Kidney (tissue), 14 donors: ENCODE data around the gene RBM17. TPM values are rescaled to one million over a fixed set of nuclear protein-coding genes. Genes with fewer than 3 reads are reported as not detected.
"Not testable (repeated sequence)": the region's sequence is repeated elsewhere in the genome, so short reads cannot be mapped to it uniquely, and the experiment has no call there.

Experiments
- DNase-seq, 5 donors: peaks; one replicate each; pipeline ENCODE4 v3.0.0-alpha.2; 2013 to 2020
- FAIRE-seq: peaks from 2 replicates; lab custom pipeline; 2012; peaks lifted over from hg19 to GRCh38; lab: Jason Lieb, UNC
- H3K27ac ChIP-seq, 2 donors: one replicate each; pipeline ENCODE4 v1.7.0; 2013; ENCODE audit warnings: low read depth in 2 of 2, low read length in 2 of 2, inconsistent platforms in 1 of 2
- H3K27me3 ChIP-seq: one replicate; pipeline ENCODE4 v1.7.1; 2013; ENCODE audit warnings: low read length, inconsistent platforms; ENCODE audit not compliant: control insufficient read depth, insufficient read depth
- H3K36me3 ChIP-seq, 3 donors: one replicate each; pipeline versions ENCODE4 v1.7.0 to v1.7.1; 2013; ENCODE audit warnings: low read length in 3 of 3, control low read depth in 1 of 3, inconsistent platforms in 1 of 3; ENCODE audit not compliant: insufficient read depth in 3 of 3, control insufficient read depth in 2 of 3
- H3K4me1 ChIP-seq, 3 donors: one replicate each; pipeline versions ENCODE4 v1.7.0 to v1.7.1; 2013; ENCODE audit warnings: low read length in 3 of 3, inconsistent platforms in 1 of 3, low read depth in 1 of 3; ENCODE audit not compliant: control insufficient read depth in 2 of 3, insufficient read depth in 2 of 3
- H3K4me3 ChIP-seq, 3 donors: one replicate each; pipeline versions ENCODE4 v1.7.0 to v1.8.1; 2013; ENCODE audit warnings: low read length in 3 of 3, control low read depth in 1 of 3, inconsistent platforms in 1 of 3
- H3K9ac ChIP-seq, 3 donors: one replicate each; pipeline versions ENCODE4 v1.7.0 to v1.7.1; 2013; ENCODE audit warnings: low read length in 3 of 3, control low read depth in 1 of 3, inconsistent platforms in 1 of 3
- H3K9me3 ChIP-seq, 3 donors: one replicate each; pipeline versions ENCODE4 v1.7.0 to v1.7.1; 2013; ENCODE audit warnings: low read length in 3 of 3, control low read depth in 1 of 3, inconsistent platforms in 1 of 3; ENCODE audit not compliant: control insufficient read depth in 2 of 3, insufficient read depth in 1 of 3
- CTCF ChIP-seq: IDR thresholded peaks from 3 replicates; pipeline ENCODE4 v1.5.1; 2012; ENCODE audit warnings: mild to moderate bottlenecking, moderate library complexity, borderline replicate concordance; ENCODE audit not compliant: insufficient read depth; ENCODE audit errors: extremely low read depth
- intact Hi-C: fragments of 100-400 bp; cut with DNase I; formaldehyde crosslinking; loops from one replicate; pipeline ENCODE4 v1.11.1; 2022
- polyA plus RNA-seq: library from polyadenylated mRNA; stranded (reverse); fragments of 350-450 nt; fragmentation: Illumina TruSeq; extraction: RNeasy Lipid Tissue Mini Kit (QIAGEN cat#74804); gene quantifications from one replicate; pipeline ENCODE4 v1.2.3, GENCODE V29; 2014; ENCODE audit warnings: low read depth, low replicate concordance; ENCODE audit not compliant: insufficient read depth
- total RNA-seq: library from RNA; stranded (reverse); fragmentation: NEBNext Ultra II Directional; extraction: Animal tissue kit (Norgen Biotek cat#: 25700); gene quantifications from one replicate; pipeline ENCODE4 v1.2.1, GENCODE V29; 2021
- donor health status: control.
- donor health status: control.
- donor health status: control.
- donor health status: control.
- donor health status: control.
- donor health status: DM: yes; HTN: yes; CAD: no.
- donor health status: Normal renal cell carcinoma (clear cell type).

Gene RBM17
- total and polyA plus RNA-seq, 2 donors from 2014 or later, result 46.4 to 91.9 TPM

GRCh38 chr10:6141296-6142151 is 52.7 kb downstream of the RBM17 start:
- H3K27me3 ChIP-seq, result peaks cover 2% of the 10 kb centered on the region
- no peak overlapping the region for H3K27ac ChIP-seq
- no peaks in the 10 kb centered on the region for H3K36me3 ChIP-seq
- no peaks in the 10 kb centered on the region for H3K9me3 ChIP-seq
- no peak overlapping the region for H3K9ac ChIP-seq
- no peaks in the 10 kb centered on the region for H3K4me1 ChIP-seq
- FAIRE-seq (no peak), DNase-seq (peak in 1 of 5 donors; percentile 76)
- intact Hi-C loops, result no loop called here
- H3K4me3 ChIP-seq, result peak overlapping the region in 2 of 3 donors; percentile 9 to 36
- no peak for TF ChIP-seq CTCF

- intact Hi-C loops, H3K4me3 ChIP-seq, H3K36me3 ChIP-seq, H3K9me3 ChIP-seq, FAIRE-seq, H3K9ac ChIP-seq, DNase-seq, H3K27me3 ChIP-seq, H3K27ac ChIP-seq, H3K4me1 ChIP-seq: not testable (repeated sequence)
Measured at GRCh38 chr10:6142186-6142585, 53.4 kb downstream of the RBM17 start.

- Histone ChIP-seq H3K4me3 (no peak overlapping the region), H3K4me1 (no peaks in the 10 kb centered on the region), H3K9ac (no peak overlapping the region), H3K9me3 (no peaks in the 10 kb centered on the region), H3K27me3 (peaks cover 2% of the 10 kb centered on the region), H3K27ac (no peak overlapping the region), H3K36me3 (no peaks in the 10 kb centered on the region)
- TF ChIP-seq CTCF, result no peak
- DNase-seq (no peak), FAIRE-seq (no peak)
- intact Hi-C loops, result no loop called here
Measured at GRCh38 chr10:6142644-6143043, 53.8 kb downstream of the RBM17 start.

DNA sequence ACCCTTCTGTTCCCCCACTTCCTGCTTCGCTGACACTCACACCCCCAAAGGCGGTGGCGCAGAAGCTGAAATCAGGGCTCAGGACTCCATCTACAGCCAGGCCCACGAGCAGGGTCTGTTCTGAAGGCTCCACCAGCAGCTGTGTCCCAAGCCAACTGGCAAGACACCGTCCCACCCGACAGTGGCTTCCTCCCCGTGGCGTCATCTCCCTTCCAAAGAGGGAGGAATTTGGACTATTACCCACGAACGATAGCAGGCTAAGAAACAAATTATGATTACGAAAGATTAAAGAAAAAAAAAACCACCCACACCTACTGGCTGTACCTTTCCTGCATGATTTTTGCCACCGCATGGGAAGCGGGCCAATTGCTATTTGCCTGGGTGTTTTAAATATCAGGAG is 54.3 kb downstream of the RBM17 start:
- peak in 1 of 5 donors; percentile 31 for DNase-seq
- no peaks in the 10 kb centered on the region for H3K4me1 ChIP-seq
- intact Hi-C loops, result no loop called here
- no peaks in the 10 kb centered on the region for H3K36me3 ChIP-seq
- no peak overlapping the region for H3K9ac ChIP-seq
- no peak overlapping the region for H3K4me3 ChIP-seq
- FAIRE-seq, result no peak
- H3K9me3 ChIP-seq, result no peaks in the 10 kb centered on the region
- no peak overlapping the region for H3K27ac ChIP-seq
- no peak for TF ChIP-seq CTCF
- H3K27me3 ChIP-seq, result peaks cover 2% of the 10 kb centered on the region
